Fibroblast of villous mesenchyme (primary cell): ENCODE data around the gene NUDCD3. TPM values are rescaled to one million over a fixed set of nuclear protein-coding genes. Genes with fewer than 3 reads are reported as not detected.

Source experiments
- DNase-seq: peaks from one replicate; pipeline ENCODE4 v3.0.0-alpha.2; 2010; ENCODE audit warnings: low read depth
- H3K4me3 ChIP-seq: 2 replicates; pipeline ENCODE4 v1.5.1; 2011; ENCODE audit warnings: low read depth, mild to moderate bottlenecking, low read length
- total RNA-seq: library from RNA; depleted of rRNA; stranded (reverse); fragments of >200 nt; gene quantifications from 2 replicates; pipeline ENCODE4 v1.2.3, GENCODE V29; 2012
- TF ChIP-seq, protein P1 (sequence below): IDR thresholded peaks from 2 replicates; pipeline ENCODE4 v1.5.1; 2012; ENCODE audit warnings: low read depth, mild to moderate bottlenecking, low read length; ENCODE audit not compliant: insufficient read depth

The NUDCD3 gene
- total RNA-seq, 1 donor, result 62.2 TPM

DNA sequence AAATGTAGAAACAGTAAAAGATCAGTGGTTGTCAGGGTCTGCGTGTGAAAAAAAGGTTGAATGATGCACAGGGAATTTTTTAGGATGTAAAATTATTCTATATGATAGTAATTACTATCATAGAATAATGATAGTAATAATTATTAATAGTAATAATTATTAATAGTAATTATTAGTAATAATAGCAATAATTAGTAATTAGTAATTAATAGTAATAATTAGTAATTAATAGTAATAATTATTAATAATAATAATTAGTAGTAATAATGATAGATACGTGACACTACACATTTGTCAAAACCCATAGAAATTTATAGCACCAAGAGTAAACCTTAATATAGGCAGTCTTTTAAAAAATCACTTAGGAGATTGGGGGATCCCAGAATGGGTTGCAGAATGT is 4.5 kb upstream of the NUDCD3 start:
- TF ChIP-seq, protein P1, sequence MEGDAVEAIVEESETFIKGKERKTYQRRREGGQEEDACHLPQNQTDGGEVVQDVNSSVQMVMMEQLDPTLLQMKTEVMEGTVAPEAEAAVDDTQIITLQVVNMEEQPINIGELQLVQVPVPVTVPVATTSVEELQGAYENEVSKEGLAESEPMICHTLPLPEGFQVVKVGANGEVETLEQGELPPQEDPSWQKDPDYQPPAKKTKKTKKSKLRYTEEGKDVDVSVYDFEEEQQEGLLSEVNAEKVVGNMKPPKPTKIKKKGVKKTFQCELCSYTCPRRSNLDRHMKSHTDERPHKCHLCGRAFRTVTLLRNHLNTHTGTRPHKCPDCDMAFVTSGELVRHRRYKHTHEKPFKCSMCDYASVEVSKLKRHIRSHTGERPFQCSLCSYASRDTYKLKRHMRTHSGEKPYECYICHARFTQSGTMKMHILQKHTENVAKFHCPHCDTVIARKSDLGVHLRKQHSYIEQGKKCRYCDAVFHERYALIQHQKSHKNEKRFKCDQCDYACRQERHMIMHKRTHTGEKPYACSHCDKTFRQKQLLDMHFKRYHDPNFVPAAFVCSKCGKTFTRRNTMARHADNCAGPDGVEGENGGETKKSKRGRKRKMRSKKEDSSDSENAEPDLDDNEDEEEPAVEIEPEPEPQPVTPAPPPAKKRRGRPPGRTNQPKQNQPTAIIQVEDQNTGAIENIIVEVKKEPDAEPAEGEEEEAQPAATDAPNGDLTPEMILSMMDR, result no peak
- no peak overlapping the region for H3K4me3 ChIP-seq

DNA sequence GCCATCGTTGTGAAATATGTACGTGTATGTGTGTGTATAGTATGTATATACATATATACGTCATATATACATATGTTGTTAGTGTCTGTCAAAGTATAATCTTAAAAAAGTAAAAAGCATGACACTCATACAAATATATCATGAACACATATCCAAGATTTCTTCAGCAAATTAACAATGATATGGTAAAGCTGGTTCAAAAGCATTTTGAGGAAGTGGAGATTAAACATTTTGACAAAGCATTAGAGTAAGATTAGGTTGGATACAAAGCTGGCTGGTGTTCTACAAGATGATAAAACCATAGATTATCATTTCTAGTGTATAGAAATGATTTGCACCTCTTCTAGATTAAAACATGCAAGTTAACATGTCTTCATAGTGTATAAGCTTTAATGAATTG is 771 bp upstream of the NUDCD3 start:
- DNase-seq, result no peak
- TF ChIP-seq, protein P1, result no peak

More for the DNA sequence above, 4.5 kb upstream of the NUDCD3 start:
- no peak for DNase-seq

DNA sequence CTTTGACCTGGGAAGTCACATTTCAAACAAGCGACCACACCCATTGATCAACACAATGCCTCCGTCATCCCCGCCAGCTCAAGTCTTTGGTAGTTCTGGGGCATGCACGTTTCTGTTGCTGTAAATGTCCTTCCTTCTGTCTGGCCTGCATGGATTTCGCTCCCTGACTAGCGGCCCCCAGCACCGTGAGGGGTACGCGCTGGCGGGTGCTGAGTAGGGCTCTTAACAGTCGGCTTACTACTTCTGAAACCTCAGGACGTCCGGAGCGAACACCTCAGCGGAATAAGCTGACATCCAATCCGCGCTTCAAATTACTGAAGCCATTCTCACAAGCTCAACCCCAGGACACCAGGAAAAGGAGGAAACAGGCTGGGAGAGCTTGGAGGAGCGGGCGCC is 505 bp downstream of the NUDCD3 start:
- DNase-seq, result peak; percentile 36
- H3K4me3 ChIP-seq, result peak overlapping the region; percentile 80
- TF ChIP-seq, protein P1, result no peak

More for the DNA sequence above, 771 bp upstream of the NUDCD3 start:
- peak overlapping the region; percentile 80 for H3K4me3 ChIP-seq

DNA sequence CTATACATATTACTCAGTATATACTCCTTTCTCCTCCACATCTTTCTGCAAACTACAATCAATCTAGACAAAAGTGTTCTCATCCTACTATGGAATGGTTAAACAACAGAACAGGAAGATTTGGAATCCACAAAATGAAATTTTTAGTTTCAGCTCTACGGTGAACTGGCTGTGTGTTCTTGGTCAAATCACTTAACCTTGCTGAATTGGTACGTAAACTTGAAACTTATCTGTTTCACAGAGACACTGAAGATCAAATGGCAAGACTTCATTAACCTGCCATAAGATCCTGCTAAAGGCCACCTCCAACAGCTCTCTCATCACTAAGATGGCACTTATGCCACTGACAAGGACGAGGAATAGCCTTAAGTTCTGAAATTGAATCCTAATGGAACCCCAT is 1.5 kb downstream of the NUDCD3 start:
- no peak for DNase-seq
- TF ChIP-seq, protein P1, result no peak

DNA sequence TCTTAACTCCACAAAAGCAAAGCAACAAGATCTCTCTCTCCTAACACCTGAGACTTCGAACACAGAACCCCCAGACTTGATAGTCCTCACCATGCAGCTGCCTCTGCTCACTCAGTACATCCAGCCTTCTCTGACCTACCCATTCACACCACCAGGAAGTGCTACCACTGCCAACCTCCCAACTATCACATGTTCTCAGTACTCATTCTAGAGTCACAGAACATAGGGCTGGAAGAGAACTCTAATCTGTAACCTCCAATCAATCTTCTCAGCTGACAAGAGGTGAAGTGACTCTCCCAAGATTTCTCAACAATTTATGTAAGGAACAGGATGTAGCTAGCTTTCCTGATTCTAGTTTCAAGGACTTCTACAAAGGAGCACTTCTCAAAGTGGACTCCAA is 3.8 kb downstream of the NUDCD3 start:
- H3K4me3 ChIP-seq, result no peak overlapping the region
- DNase-seq, result peak; percentile 14
- TF ChIP-seq, protein P1, result peak; percentile 12

More for the DNA sequence above, 1.5 kb downstream of the NUDCD3 start:
- peak overlapping the region; percentile 80 for H3K4me3 ChIP-seq

DNA sequence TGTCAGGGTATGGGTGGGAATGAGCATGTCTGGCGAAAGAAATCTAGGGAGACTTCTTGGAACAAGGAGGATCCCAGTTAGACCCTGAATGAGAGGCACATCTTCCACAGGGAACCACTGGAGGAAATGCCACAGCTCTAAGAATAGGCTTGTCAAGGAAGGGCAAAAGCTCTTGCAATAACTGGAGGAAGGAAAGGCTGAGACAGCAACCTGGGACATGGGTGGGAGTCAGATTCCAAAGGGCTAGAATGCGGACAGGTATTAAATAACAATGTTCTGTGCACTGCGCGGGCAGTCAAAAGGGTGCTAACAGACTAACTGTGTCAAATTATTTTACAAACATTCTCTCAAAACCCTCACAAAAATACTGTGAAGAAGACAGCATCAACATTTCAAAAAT is 4.5 kb downstream of the NUDCD3 start:
- no peak for DNase-seq
- H3K4me3 ChIP-seq, result no peak overlapping the region
- TF ChIP-seq, protein P1, result no peak
